Measurements from ENCODE around the gene MCEMP1.

- no peak for TF ChIP-seq CTCF (IDR thresholded peaks at IDR 0.05)
- TF ChIP-seq POLR2A (IDR thresholded peaks at IDR 0.05) = no peak
- no peak for TF ChIP-seq POLR2AphosphoS5 (IDR thresholded peaks at IDR 0.05)
- TF ChIP-seq EP300 (IDR thresholded peaks at IDR 0.05; ENCODE audit: low read depth) = no peak
These were observed 41.8 kb downstream of the MCEMP1 start for GRCh38 chr19:7718668-7719067.

Measured in transverse colon (tissue), 4 donors.